GM12864 (cell line): ENCODE measurements around the gene PRKAG2.
"Not testable (repeated sequence)": the region's sequence is repeated elsewhere in the genome, so short reads cannot be mapped to it uniquely, and the experiment has no call there.

Experiments used
- DNase-seq: peaks from one replicate; pipeline ENCODE4 v3.0.0-alpha.2; 2011; ENCODE audit warnings: low read depth
- H3K4me3 ChIP-seq: 2 replicates; pipeline ENCODE4 v1.5.1; 2011; ENCODE audit warnings: mild to moderate bottlenecking, low read depth, low read length, control low read depth
- CTCF ChIP-seq: IDR thresholded peaks from 2 replicates; pipeline ENCODE4 v1.5.1; 2011; ENCODE audit warnings: low read depth, mild to moderate bottlenecking, moderate library complexity, low read length, control low read depth, inconsistent platforms; ENCODE audit errors: missing control alignments

The PRKAG2 gene

GRCh38 chr7:151579644-151580043 is 297.3 kb downstream of the PRKAG2 start:
- DNase-seq = no peak
- no peak overlapping the region for H3K4me3 ChIP-seq

GRCh38 chr7:151575410-151575809 is 301.5 kb downstream of the PRKAG2 start:
- no peak for TF ChIP-seq CTCF
- no peak overlapping the region for H3K4me3 ChIP-seq
- DNase-seq = no peak

More at GRCh38 chr7:151579644-151580043, 297.3 kb downstream of the PRKAG2 start:
- TF ChIP-seq CTCF = no peak

- H3K4me3 ChIP-seq, DNase-seq: not testable (repeated sequence)
Observed at GRCh38 chr7:151573046-151573445, 303.9 kb downstream of the PRKAG2 start.

- no peak overlapping the region for H3K4me3 ChIP-seq
- TF ChIP-seq CTCF = no peak
- DNase-seq = no peak
Observed at GRCh38 chr7:151572136-151572535, 304.8 kb downstream of the PRKAG2 start.

GRCh38 chr7:151571471-151571870 is 305.4 kb downstream of the PRKAG2 start:
- DNase-seq = no peak
- no peak overlapping the region for H3K4me3 ChIP-seq
- no peak for TF ChIP-seq CTCF

- H3K4me3 ChIP-seq = no peak overlapping the region
- peak; percentile 35 for TF ChIP-seq CTCF
- DNase-seq = no peak
Observed at GRCh38 chr7:151570366-151570915, 306.5 kb downstream of the PRKAG2 start.

- no peak for DNase-seq
- no peak overlapping the region for H3K4me3 ChIP-seq
- TF ChIP-seq CTCF = no peak
Observed at GRCh38 chr7:151568956-151569940, 307.7 kb downstream of the PRKAG2 start.
